HG03558 (cell line): ENCODE measurements around the gene EXOSC2.

Experiments used
- ATAC-seq: cut with Tn5 transposase; IDR thresholded peaks from one replicate; pipeline ENCODE4 v1.9.1; 2021; ENCODE audit warnings: moderate number of reproducible peaks; ENCODE audit not compliant: unreplicated experiment; ENCODE audit errors: extremely low read depth

EXOSC2 gene

GRCh38 chr9:130693426-130694191, at the start of gene EXOSC2:
EXOSC2 (plus strand) TSS chr9:130693780; CDS start chr9:130693792, 12 bp downstream.
- peak; percentile 68 for ATAC-seq

- no peak for ATAC-seq
These were observed 42.4 kb upstream of the EXOSC2 start for GRCh38 chr9:130651221-130651620.

- ATAC-seq: no peak
These were observed 41.8 kb upstream of the EXOSC2 start for GRCh38 chr9:130651752-130652151.

DNA sequence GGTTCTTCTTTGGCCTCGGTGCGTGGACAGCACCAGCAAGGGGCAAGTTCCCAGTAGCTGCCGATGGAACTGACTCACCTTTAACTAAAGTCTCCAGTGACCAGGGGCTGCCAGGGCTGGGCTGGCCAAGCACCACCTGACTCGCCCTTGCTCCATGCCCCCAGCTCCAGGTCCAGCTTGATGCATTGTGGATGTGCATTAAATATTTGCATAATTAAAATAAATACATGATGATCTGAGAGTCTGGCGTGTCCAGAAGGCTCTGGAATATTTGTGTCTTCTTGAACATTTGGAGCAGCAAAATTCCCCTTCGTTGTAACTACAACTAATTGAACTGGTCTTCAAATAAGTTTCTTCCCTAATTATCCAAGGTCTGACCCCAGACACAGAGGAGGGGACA, 38.7 kb upstream of the EXOSC2 start:
- no peak for ATAC-seq

DNA sequence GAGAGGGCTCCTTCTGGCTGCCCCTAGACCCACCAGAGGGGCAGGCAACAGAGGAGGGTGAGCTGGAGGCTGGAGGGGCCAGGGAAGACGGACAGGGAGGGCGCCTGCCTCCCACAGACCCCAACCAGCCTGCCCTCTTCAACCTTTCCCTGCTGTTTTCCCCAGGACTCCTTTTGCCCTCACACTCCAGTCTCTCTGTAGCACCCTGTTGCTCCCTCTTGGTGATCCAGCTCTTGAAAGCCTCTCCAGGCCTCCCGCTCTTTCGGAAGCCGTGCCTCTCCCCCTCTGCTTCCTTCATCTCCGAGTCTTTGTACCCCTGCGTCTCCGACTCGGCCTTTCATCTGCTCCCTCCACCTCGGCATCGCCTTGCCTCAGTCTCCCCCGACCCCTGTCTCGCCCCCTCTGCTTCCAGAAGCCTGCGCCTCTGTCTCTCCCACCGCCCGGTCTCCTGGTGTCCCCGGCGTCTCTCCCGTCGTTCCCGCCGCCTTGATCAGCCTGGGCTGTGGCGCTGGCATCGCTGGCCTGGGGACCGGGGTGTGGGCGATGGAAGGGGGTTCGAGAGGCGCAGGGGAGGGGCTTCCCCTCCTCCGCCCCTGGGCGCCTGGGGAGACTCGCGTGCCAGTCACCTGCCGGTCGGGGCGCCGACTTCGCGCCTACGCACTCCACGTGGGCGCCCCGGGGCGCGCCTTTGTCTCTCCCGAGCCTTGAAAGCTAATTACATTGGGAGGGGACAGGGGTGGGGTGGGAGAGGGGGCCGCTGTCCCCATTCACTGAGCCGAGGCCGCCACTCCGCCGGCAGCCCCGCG, 34.5 kb upstream of the EXOSC2 start:
- no peak for ATAC-seq

DNA sequence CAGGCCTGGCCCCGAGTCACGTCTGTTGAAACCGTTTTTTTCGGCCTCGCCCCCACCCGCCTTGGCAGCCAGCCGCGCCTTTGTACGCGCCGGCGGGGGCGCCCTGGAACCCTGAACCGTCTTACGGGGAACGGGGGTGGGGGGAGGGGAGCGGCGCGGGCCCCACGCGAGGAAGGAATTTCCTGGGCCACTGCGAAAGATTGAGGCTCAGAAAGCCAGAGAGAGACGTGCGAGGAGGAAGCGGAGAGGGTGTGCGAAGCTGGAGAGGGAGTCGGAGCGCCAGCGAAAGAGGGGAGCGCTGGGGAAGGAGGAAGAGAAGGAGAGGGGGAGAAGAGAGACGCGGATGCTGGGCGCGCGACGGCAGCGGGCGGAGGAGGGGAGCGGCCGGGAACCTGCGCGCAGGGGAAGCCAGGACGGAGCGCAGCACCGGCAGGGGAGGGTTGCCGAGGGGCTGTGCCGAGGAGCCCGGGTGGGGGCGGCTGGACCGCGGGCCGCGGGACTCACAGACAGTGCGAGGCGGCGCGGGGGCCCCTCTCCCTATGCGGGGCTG, 33.8 kb upstream of the EXOSC2 start:
- no peak for ATAC-seq

- ATAC-seq: no peak
These were observed 33.3 kb upstream of the EXOSC2 start for GRCh38 chr9:130660326-130660682.

GRCh38 chr9:130660683-130661450, 32.7 kb upstream of the EXOSC2 start:
- no peak for ATAC-seq

GRCh38 chr9:130661451-130662098, 32.0 kb upstream of the EXOSC2 start:
- ATAC-seq: no peak

- ATAC-seq: no peak
These were observed 31.2 kb upstream of the EXOSC2 start for GRCh38 chr9:130662099-130662969.

DNA sequence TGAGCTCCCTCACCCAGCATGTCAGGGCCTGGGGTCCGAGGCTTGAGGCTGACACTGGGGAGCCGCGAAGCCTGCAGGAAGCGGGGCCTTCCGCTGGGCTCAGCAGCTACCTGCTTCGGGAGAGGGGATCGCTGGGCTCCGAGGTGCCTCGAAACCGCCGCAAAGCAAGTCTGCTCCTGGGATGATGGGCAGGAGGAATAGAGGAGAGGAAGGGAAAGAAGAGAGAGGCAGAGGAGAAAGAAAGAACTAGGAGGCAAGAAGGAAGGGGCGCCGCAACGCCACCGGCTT, 30.7 kb upstream of the EXOSC2 start:
- ATAC-seq: no peak

DNA sequence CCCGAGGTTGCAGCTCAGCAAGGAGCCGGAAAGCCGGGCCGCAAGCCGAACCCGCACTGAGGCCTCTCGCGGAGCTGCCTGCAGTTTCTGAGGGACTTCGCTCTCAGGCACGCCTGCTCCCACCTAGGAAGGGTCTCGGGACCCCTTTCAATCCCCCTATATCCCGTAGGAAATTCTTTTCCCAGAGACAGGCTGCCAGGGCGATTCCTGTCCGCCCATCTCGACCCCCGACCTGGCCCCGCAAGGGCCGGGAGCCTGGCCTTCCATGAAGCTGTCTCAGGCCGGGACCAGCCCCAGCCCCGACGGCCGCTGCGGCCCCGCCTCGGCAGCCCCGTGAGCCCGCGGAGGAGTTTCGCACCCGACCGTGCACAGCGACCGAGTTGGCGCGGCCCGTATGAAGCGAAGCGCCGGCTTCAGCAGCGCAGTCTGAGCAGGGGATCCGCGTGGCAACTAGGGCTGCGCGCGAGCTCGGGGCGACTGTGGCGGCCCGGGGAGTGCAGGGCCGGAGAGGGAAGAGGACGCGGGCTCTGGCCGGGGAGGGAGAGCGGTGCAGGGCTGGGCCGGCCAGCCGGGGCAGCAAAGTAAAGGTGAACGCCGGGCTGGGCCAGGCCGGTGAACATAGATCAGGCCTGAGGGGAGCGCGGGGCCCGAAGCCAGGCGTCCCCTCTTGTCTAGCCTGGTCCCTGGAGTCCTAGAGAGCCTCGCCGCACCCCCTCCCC, 30.2 kb upstream of the EXOSC2 start:
- ATAC-seq: no peak

GRCh38 chr9:130663977-130664250, 29.7 kb upstream of the EXOSC2 start:
- ATAC-seq: no peak

GRCh38 chr9:130664251-130665028, 29.1 kb upstream of the EXOSC2 start, which contains the start of gene PRDM12:
PRDM12 (plus strand) TSS chr9:130664594; CDS start chr9:130664654, 60 bp downstream.
- no peak for ATAC-seq

DNA sequence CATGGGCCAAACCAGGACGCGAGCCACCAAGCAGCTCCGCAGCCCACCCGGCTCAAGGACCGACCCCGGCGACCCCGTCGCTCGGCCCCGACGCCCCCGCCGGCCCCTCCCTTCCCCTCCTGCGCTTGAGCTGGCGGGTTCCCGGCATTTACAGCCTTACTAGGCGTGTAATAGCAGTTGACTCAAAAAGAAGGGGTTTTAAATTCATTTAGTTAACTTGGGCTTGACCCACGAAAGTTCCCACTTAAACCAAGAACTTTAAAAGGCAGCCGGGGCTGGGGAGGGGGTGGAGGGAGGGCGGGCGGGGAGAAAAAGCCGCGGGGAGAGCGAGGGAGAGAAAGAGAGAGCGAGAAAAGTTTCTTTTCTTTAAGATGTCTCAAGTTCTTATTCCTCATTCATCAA, 28.6 kb upstream of the EXOSC2 start:
- ATAC-seq: no peak

DNA sequence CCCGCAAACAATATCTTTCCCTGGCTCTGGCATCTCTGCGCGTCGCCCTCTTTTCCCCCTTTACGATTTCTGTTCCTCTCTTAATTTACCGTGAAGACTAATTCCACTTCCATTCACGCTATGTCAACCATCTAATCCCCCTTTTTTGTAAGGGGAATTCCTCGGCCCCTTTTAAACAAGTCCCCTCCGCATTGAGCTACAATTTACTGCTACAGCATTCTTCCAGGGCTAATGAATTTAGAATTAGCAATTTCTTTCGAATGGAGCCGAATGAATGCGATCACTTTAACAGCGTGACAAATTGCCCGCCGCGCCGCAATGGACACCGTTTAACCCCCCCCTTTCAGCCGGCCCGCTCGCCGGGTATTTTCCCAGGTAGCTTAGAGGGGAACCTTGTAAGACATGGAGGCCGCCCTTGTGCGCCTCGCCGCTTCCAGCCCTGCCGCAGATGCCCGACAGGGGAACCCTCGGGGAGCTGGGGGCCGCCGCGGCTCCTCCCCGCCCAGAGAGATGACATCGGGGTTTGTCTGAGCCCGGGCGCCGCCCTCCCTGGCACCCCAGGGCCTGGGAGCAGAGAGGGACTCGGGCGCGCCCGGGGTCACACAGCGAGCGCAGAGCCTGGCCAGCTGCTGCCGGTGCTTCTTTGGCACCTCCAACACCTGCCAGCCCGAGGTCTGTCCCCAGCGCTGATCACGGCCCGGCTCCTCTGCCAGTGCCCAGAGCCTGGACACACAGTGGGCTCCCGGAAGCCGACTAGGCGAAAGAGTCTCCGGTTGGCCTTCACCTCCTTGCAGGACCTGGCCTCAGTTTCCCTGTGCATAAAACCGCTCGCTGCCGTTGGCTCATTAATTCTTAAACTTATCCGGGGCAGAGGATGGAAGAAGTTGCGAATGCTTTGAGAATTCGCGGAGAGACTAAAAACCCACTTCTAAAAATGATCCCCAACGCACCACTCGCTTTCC, 27.9 kb upstream of the EXOSC2 start:
- no peak for ATAC-seq
